SK-N-MC (cell line): ENCODE results near the gene MISP3.

Experiments used
- EZH2 ChIP-seq: fragments of 200-600 bp; sonication (generic); IDR thresholded peaks from one replicate; pipeline ENCODE4 v1.6.1; 2017; ENCODE audit warnings: antibody characterized with exemption
- POLR2AphosphoS5 ChIP-seq: IDR thresholded peaks from 2 replicates; pipeline ENCODE4 v1.6.1; 2012; ENCODE audit warnings: mild to moderate bottlenecking, low read depth, low read length, borderline replicate concordance

DNA sequence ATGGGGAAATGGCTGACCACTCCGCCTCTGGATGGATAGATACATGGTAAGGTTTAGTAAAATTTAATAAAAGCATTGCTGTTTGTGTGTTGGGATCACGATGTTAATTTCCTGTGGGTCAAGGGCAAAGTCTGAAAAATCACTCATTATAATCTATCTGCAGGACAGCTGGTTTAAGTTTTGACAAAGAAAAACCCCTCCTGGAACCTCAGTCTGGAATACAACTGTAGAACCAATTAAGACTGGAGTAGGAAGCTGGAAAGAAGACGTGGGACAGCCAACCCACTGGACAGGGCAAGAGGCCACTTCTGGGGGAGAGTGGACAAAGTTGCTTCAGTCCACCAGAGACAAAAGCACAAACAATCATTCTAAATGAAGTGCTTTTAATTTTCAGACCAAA, 46.6 kb downstream of the MISP3 start:
- TF ChIP-seq POLR2AphosphoS5 (no peak), EZH2 (no peak)
